Endothelial cell of umbilical vein (primary cell): ENCODE measurements around the gene MMP27.

ENCODE experiments used
- CTCF ChIP-seq, 2 donors: IDR thresholded peaks; 1 replicate in 1 of 2; 2 replicates in 1 of 2; pipeline ENCODE4 v1.5.1; 2011; ENCODE audit warnings: low read length in 2 of 2, mild to moderate bottlenecking in 2 of 2, moderate library complexity in 2 of 2, control low read depth in 1 of 2, inconsistent platforms in 1 of 2, low read depth in 1 of 2; ENCODE audit not compliant: insufficient read depth in 1 of 2; ENCODE audit errors: extremely low read depth in 1 of 2
- EZH2 ChIP-seq: IDR thresholded peaks from 2 replicates; pipeline ENCODE4 v1.6.1; 2012; ENCODE audit warnings: borderline replicate concordance, low read depth, mild to moderate bottlenecking, moderate library complexity, low read length, inconsistent platforms; ENCODE audit not compliant: severe bottlenecking
- GATA2 ChIP-seq: IDR thresholded peaks from 2 replicates; pipeline ENCODE4 v1.7.0; 2011; ENCODE audit warnings: low read depth, mild to moderate bottlenecking, moderate library complexity, mixed read lengths, low read length; ENCODE audit not compliant: insufficient read length, insufficient read depth
- MAX ChIP-seq: IDR thresholded peaks from 2 replicates; pipeline ENCODE4 v1.6.1; 2011; ENCODE audit not compliant: insufficient read depth, insufficient read length
- POLR2A ChIP-seq: IDR thresholded peaks from 2 replicates; pipeline ENCODE4 v1.6.1; 2012; ENCODE audit warnings: low read depth, mild to moderate bottlenecking, control low read depth, low read length
- POLR2AphosphoS5 ChIP-seq: IDR thresholded peaks from 2 replicates; pipeline ENCODE4 v1.6.1; 2012; ENCODE audit warnings: low read depth, mild to moderate bottlenecking, control low read depth, low read length, moderate library complexity; ENCODE audit not compliant: insufficient read depth

DNA sequence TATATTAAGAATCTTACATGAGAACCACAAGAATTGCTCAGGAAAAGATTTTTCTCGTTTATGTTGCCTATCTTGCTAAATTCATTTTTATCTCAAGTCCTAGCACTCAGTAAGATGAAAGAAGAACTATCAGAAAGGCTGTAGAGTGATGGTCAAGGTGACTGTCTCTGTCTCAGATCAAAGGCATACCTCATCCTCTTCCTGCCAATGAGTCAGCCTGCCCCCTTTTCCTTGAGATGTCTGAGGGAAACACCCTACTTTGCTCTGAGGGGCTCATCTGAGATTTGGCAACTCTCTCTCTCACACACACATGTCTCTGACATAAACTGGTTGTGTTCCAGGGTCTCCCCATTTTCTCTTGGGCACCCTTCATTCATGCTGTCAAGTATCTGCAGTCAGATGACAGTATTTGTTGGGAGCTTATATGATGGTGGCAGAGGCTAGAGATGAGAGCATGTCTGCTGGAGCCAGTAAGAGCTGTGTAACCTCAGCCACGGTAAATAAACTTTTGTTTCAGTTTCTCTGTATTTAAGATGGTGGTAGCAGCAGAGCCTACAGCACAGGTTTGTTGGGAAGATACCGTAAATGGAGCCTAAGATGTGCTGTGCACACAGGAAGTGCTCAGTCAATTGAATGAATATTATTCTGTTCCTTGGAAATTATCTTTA is 1.6 kb downstream of the MMP27 start:
- TF ChIP-seq CTCF (IDR thresholded peaks at IDR 0.05; ENCODE audit: extremely low read depth in 1 of 2, insufficient read depth in 1 of 2, low read depth in 1 of 2, low read length in 2 of 2) (no peak), MAX (no peak), POLR2AphosphoS5 (no peak), GATA2 (no peak), POLR2A (no peak), EZH2 (no peak)
